ENCODE results near the gene SNAPC5. TPM values are rescaled to one million over a fixed set of nuclear protein-coding genes. Genes with fewer than 3 reads are reported as not detected.

Gene SNAPC5
- polyA plus RNA-seq, 3 donors = 15.6 to 32.5 (median 30.2) TPM

DNA sequence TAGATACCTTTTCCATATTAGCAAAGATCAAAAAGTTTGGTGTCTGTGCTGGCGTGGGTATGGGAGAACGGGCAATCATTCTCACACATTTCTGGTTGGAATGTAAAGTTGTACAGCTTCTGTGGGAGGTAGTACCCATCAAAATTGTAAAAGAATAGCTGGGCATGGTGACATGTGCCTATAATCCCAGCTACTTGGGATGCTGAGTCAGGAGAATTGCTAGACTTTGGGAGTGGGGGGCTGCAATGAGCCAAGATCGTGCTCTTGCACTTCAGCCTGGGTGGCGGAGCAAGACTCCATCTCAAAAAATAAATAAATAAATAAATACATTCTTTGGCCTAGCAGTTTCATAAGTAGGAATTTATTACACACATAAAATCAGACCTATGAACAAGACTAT lies 45.3 kb upstream of the SNAPC5 start:
- H3K27ac ChIP-seq (ENCODE audit: low read depth in 1 of 2, low read length in 2 of 2) = no peak overlapping the region
- no peaks in the 10 kb centered on the region for H3K9me3 ChIP-seq (replicated peaks in 1 of 2; ENCODE audit: control insufficient read depth in 1 of 2, insufficient read depth in 1 of 2, low read length in 2 of 2)
- TF ChIP-seq, protein P1, sequence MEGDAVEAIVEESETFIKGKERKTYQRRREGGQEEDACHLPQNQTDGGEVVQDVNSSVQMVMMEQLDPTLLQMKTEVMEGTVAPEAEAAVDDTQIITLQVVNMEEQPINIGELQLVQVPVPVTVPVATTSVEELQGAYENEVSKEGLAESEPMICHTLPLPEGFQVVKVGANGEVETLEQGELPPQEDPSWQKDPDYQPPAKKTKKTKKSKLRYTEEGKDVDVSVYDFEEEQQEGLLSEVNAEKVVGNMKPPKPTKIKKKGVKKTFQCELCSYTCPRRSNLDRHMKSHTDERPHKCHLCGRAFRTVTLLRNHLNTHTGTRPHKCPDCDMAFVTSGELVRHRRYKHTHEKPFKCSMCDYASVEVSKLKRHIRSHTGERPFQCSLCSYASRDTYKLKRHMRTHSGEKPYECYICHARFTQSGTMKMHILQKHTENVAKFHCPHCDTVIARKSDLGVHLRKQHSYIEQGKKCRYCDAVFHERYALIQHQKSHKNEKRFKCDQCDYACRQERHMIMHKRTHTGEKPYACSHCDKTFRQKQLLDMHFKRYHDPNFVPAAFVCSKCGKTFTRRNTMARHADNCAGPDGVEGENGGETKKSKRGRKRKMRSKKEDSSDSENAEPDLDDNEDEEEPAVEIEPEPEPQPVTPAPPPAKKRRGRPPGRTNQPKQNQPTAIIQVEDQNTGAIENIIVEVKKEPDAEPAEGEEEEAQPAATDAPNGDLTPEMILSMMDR (IDR thresholded peaks at IDR 0.05) = no peak
- intact Hi-C loops (cut with micrococcal nuclease) = no loop called here
- H3K36me3 ChIP-seq (replicated peaks in 1 of 2; ENCODE audit: control insufficient read depth in 1 of 2, insufficient read depth in 2 of 2, low read length in 2 of 2) = peaks cover 15 to 43% of the 10 kb centered on the region in 2 donors
- peaks cover 0 to 3% of the 10 kb centered on the region in 2 donors for H3K4me1 ChIP-seq (ENCODE audit: control insufficient read depth in 1 of 2, insufficient read depth in 2 of 2, low read length in 2 of 2)
- DNase-seq = no peak
- no peak overlapping the region for H2AFZ ChIP-seq (ENCODE audit: insufficient read depth, low read depth, low read length, poor library complexity, severe bottlenecking)
- no peaks in the 10 kb centered on the region for H3K79me2 ChIP-seq (ENCODE audit: insufficient read depth, low read length)
- no peak overlapping the region for H3K4me2 ChIP-seq (replicated peaks; ENCODE audit: extremely low read depth, low read length, poor library complexity, severe bottlenecking)
- peaks cover 7% of the 10 kb centered on the region for H3K4me1 Mint-ChIP-seq
- 100% methylated on average over 2 of the region's 4 CpGs for WGBS (ENCODE audit: insufficient coverage)
- no peak overlapping the region for H3K9ac ChIP-seq (ENCODE audit: insufficient read depth, low read length, poor library complexity, severe bottlenecking)
- no peak overlapping the region for H3K27ac Mint-ChIP-seq
- no peaks in the 10 kb centered on the region for H4K20me1 ChIP-seq (ENCODE audit: insufficient read depth, low read length)
- no peak overlapping the region for H3K4me3 Mint-ChIP-seq
- H3K27me3 Mint-ChIP-seq (ENCODE audit: low read depth in 3 of 3) = peaks cover 0 to 1% (median 0%) of the 10 kb centered on the region in 3 donors
- H3K27me3 ChIP-seq (ENCODE audit: control insufficient read depth in 2 of 2, insufficient read depth in 2 of 2, low read length in 2 of 2) = no peaks in the 10 kb centered on the region
- no peak overlapping the region for H3K4me3 ChIP-seq (replicated peaks in 1 of 3; ENCODE audit: low read depth in 2 of 3, low read length in 3 of 3)
- H3K9me3 Mint-ChIP-seq = peaks cover 0 to 3% (median 0%) of the 10 kb centered on the region in 7 donors
- H3K36me3 Mint-ChIP-seq = peaks cover 27 to 42% of the 10 kb centered on the region in 2 donors

DNA sequence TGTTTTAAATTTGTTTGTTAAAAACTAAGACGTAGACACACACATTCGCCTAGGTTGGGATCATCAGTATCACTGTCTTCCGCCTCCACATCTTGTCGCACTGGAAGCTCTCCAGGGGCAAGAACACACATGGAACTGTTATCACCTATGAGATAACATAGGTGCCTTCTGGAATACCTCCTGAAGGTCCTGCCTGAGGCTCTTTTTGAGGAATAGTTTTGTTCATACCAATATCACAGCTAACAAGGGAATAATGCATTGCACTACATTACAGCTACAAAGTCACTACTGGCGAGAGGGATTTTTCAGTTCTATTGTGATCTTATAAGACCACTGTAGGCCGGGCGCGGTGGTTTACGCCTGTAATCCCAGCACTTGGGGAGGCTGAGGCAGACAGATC lies 37.5 kb upstream of the SNAPC5 start:
- H2AFZ ChIP-seq (ENCODE audit: insufficient read depth, low read depth, low read length, poor library complexity, severe bottlenecking) = no peak overlapping the region
- H3K4me1 ChIP-seq (ENCODE audit: control insufficient read depth in 1 of 2, insufficient read depth in 2 of 2, low read length in 2 of 2) = peaks cover 0 to 3% of the 10 kb centered on the region in 2 donors
- no peaks in the 10 kb centered on the region for H3K9me3 ChIP-seq (replicated peaks in 1 of 2; ENCODE audit: control insufficient read depth in 1 of 2, insufficient read depth in 1 of 2, low read length in 2 of 2)
- DNase-seq = no peak
- no peaks in the 10 kb centered on the region for H3K27me3 ChIP-seq (ENCODE audit: control insufficient read depth in 2 of 2, insufficient read depth in 2 of 2, low read length in 2 of 2)
- H3K4me3 ChIP-seq (replicated peaks in 1 of 3; ENCODE audit: low read depth in 2 of 3, low read length in 3 of 3) = no peak overlapping the region
- 77% methylated on average over 5 of the region's 9 CpGs for WGBS (ENCODE audit: insufficient coverage)
- no peaks in the 10 kb centered on the region for H4K20me1 ChIP-seq (ENCODE audit: insufficient read depth, low read length)
- H3K36me3 Mint-ChIP-seq = peaks cover 39 to 54% of the 10 kb centered on the region in 2 donors
- no peak overlapping the region for H3K27ac ChIP-seq (ENCODE audit: low read depth in 1 of 2, low read length in 2 of 2)
- no peaks in the 10 kb centered on the region for H3K9me3 Mint-ChIP-seq
- peaks cover 6 to 52% of the 10 kb centered on the region in 2 donors for H3K36me3 ChIP-seq (replicated peaks in 1 of 2; ENCODE audit: control insufficient read depth in 1 of 2, insufficient read depth in 2 of 2, low read length in 2 of 2)
- no peaks in the 10 kb centered on the region for H3K27me3 Mint-ChIP-seq (ENCODE audit: low read depth in 3 of 3)
- H3K4me1 Mint-ChIP-seq = peaks cover 9% of the 10 kb centered on the region
- no peak overlapping the region for H3K9ac ChIP-seq (ENCODE audit: insufficient read depth, low read length, poor library complexity, severe bottlenecking)
- H3K4me3 Mint-ChIP-seq = no peak overlapping the region
- intact Hi-C loops (cut with micrococcal nuclease) = no loop called here
- no peaks in the 10 kb centered on the region for H3K79me2 ChIP-seq (ENCODE audit: insufficient read depth, low read length)
- TF ChIP-seq, protein P1 (IDR thresholded peaks at IDR 0.05) = no peak
- H3K4me2 ChIP-seq (replicated peaks; ENCODE audit: extremely low read depth, low read length, poor library complexity, severe bottlenecking) = no peak overlapping the region
- H3K27ac Mint-ChIP-seq = no peak overlapping the region

Data from CD14-positive monocyte (primary cell).